Activated naive CD4-positive, alpha-beta T cell treated with anti-CD3 and anti-CD28 coated beads, Interleukin-2, amount 50 U/mL, for 16 hours (primary cell): ENCODE data around the gene ZBTB16.

Experiments
- DNase-seq: peaks from one replicate; pipeline ENCODE4 v3.0.0-alpha.2; 2020

The ZBTB16 gene

GRCh38 chr11:114156131-114156581 is 96.6 kb downstream of the ZBTB16 start:
- no peak for DNase-seq

- no peak for DNase-seq
Observed at GRCh38 chr11:114156782-114157181, 97.3 kb downstream of the ZBTB16 start.

- DNase-seq: no peak
Observed at GRCh38 chr11:114157476-114158050, 98.1 kb downstream of the ZBTB16 start.

GRCh38 chr11:114158421-114158820 is 98.9 kb downstream of the ZBTB16 start:
- DNase-seq: no peak

- DNase-seq: no peak
Observed at GRCh38 chr11:114158886-114159285, 99.4 kb downstream of the ZBTB16 start.

- no peak for DNase-seq
Observed at GRCh38 chr11:114159320-114159719, 99.8 kb downstream of the ZBTB16 start.

GRCh38 chr11:114159802-114160632 is 100.5 kb downstream of the ZBTB16 start:
- peak; percentile 87 for DNase-seq

- no peak for DNase-seq
Observed at GRCh38 chr11:114160894-114161293, 101.4 kb downstream of the ZBTB16 start.

GRCh38 chr11:114161486-114162250 is 102.2 kb downstream of the ZBTB16 start:
- DNase-seq: no peak

- DNase-seq: no peak
Observed at GRCh38 chr11:114162719-114163123, 103.2 kb downstream of the ZBTB16 start.

GRCh38 chr11:114163229-114163631 is 103.7 kb downstream of the ZBTB16 start:
- DNase-seq: no peak

- DNase-seq: no peak
Observed at GRCh38 chr11:114163830-114164401, 104.4 kb downstream of the ZBTB16 start.

- DNase-seq: no peak
Observed at GRCh38 chr11:114164546-114164945, 105.0 kb downstream of the ZBTB16 start.

GRCh38 chr11:114165326-114166230 is 106.1 kb downstream of the ZBTB16 start:
- no peak for DNase-seq

- no peak for DNase-seq
Observed at GRCh38 chr11:114166362-114166761, 106.9 kb downstream of the ZBTB16 start.

- DNase-seq: no peak
Observed at GRCh38 chr11:114166897-114167323, 107.4 kb downstream of the ZBTB16 start.

GRCh38 chr11:114167355-114167754 is 107.8 kb downstream of the ZBTB16 start:
- DNase-seq: no peak

GRCh38 chr11:114167771-114168448 is 108.4 kb downstream of the ZBTB16 start:
- no peak for DNase-seq

- no peak for DNase-seq
Observed at GRCh38 chr11:114168691-114169090, 109.2 kb downstream of the ZBTB16 start.

- DNase-seq: no peak
Observed at GRCh38 chr11:114169321-114169749, 109.8 kb downstream of the ZBTB16 start.

GRCh38 chr11:114169821-114170220 is 110.3 kb downstream of the ZBTB16 start:
- DNase-seq: no peak
